Measurements from ENCODE around the gene TCEAL1.

TCEAL1 gene

GRCh38 chrX:103674531-103675454 is 46.0 kb downstream of the TCEAL1 start:
- TF ChIP-seq CTCF (conservative IDR thresholded peaks at IDR 0.05): no peak
- H3K27ac ChIP-seq: no peak overlapping the region

GRCh38 chrX:103678199-103678993 is 49.6 kb downstream of the TCEAL1 start:
- TF ChIP-seq CTCF (conservative IDR thresholded peaks at IDR 0.05): no peak
- H3K27ac ChIP-seq: no peak overlapping the region
